Bronchial epithelial cell (primary cell): Measurements from ENCODE around the gene CNTROB. TPM values are rescaled to one million over a fixed set of nuclear protein-coding genes. Genes with fewer than 3 reads are reported as not detected.

ENCODE experiments used
- DNase-seq: peaks from one replicate; pipeline ENCODE4 v3.0.0-alpha.2; 2010; ENCODE audit warnings: low read depth
- FAIRE-seq: peaks from 2 replicates; lab custom pipeline; 2011; peaks lifted over from hg19 to GRCh38; lab: Jason Lieb, UNC
- H3K27me3 ChIP-seq: 2 replicates; pipeline ENCODE4 v1.5.1; 2011; ENCODE audit warnings: low read length; ENCODE audit not compliant: control insufficient read depth, insufficient read depth
- H3K36me3 ChIP-seq: 2 replicates; pipeline ENCODE4 v1.5.1; 2011; ENCODE audit warnings: low read length; ENCODE audit not compliant: control insufficient read depth, insufficient read depth
- H3K4me3 ChIP-seq: 2 replicates; pipeline ENCODE4 v1.5.1; 2011; ENCODE audit warnings: mild to moderate bottlenecking, low read depth, low read length, control low read depth
- total RNA-seq: library from RNA; depleted of rRNA; stranded (reverse); fragments of >200 nt; gene quantifications from 2 replicates; pipeline ENCODE4 v1.2.1, GENCODE V29; 2014
- TF ChIP-seq, protein P1 (sequence below): IDR thresholded peaks from 2 replicates; pipeline ENCODE4 v1.5.1; 2011; ENCODE audit warnings: mild to moderate bottlenecking, moderate library complexity, low read length, control low read depth, inconsistent platforms; ENCODE audit not compliant: insufficient read depth, severe bottlenecking

CNTROB gene
- total RNA-seq, 1 donor from 2014 or later: 8.2 TPM

DNA sequence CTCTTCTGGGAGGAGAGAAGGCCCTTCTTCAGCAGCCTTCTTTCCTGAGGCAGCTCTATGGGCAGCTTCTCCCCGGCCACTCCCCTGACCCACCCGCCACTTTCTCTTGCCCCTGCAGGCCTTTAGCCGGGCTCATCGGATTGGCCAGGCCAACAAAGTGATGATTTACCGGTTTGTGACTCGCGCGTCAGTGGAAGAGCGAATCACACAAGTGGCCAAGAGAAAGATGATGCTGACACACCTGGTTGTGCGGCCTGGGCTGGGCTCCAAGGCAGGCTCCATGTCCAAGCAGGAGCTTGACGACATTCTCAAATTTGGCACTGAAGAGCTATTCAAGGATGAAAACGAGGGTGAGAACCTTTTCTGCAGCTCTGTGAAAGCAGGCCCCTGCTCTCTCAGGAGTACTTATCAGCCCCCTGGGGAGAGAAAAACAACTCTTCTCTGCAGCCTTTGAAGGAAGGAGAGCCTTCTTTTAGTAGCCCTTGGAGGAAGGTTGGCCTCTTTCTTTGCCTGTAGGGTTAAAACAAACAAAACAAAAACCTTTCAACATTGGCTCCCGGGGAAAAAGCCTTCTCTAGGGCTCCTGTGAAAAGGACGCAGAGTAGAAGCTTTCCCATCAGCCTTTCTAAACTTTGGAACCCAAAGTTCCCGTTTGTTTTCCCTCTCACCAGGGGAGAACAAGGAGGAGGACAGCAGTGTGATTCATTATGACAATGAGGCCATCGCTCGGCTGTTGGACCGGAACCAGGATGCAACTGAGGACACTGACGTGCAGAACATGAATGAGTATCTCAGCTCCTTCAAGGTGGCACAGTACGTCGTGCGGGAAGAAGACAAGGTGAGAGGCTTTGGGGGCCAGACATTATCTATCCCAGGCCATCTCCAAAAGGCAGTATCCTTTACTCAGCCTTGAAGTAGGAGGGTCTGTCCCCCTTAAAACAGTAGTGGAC is 28.6 kb upstream of the CNTROB start:
- H3K27me3 ChIP-seq: no peaks in the 10 kb centered on the region
- FAIRE-seq (peak; percentile 28), DNase-seq (peak; percentile 56)
- TF ChIP-seq, protein P1, sequence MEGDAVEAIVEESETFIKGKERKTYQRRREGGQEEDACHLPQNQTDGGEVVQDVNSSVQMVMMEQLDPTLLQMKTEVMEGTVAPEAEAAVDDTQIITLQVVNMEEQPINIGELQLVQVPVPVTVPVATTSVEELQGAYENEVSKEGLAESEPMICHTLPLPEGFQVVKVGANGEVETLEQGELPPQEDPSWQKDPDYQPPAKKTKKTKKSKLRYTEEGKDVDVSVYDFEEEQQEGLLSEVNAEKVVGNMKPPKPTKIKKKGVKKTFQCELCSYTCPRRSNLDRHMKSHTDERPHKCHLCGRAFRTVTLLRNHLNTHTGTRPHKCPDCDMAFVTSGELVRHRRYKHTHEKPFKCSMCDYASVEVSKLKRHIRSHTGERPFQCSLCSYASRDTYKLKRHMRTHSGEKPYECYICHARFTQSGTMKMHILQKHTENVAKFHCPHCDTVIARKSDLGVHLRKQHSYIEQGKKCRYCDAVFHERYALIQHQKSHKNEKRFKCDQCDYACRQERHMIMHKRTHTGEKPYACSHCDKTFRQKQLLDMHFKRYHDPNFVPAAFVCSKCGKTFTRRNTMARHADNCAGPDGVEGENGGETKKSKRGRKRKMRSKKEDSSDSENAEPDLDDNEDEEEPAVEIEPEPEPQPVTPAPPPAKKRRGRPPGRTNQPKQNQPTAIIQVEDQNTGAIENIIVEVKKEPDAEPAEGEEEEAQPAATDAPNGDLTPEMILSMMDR: no peak
- H3K4me3 ChIP-seq: no peak overlapping the region
- H3K36me3 ChIP-seq: peaks cover 67% of the 10 kb centered on the region

- Histone ChIP-seq H3K36me3 (peaks cover 40% of the 10 kb centered on the region), H3K4me3 (no peak overlapping the region), H3K27me3 (no peaks in the 10 kb centered on the region)
- FAIRE-seq (no peak), DNase-seq (no peak)
- TF ChIP-seq, protein P1: no peak
Observed at GRCh38 chr17:7909089-7909488, 22.9 kb upstream of the CNTROB start.

- peaks cover 32% of the 10 kb centered on the region for H3K36me3 ChIP-seq
- DNase-seq (no peak), FAIRE-seq (no peak)
Observed at GRCh38 chr17:7910281-7910680, 21.7 kb upstream of the CNTROB start.

DNA sequence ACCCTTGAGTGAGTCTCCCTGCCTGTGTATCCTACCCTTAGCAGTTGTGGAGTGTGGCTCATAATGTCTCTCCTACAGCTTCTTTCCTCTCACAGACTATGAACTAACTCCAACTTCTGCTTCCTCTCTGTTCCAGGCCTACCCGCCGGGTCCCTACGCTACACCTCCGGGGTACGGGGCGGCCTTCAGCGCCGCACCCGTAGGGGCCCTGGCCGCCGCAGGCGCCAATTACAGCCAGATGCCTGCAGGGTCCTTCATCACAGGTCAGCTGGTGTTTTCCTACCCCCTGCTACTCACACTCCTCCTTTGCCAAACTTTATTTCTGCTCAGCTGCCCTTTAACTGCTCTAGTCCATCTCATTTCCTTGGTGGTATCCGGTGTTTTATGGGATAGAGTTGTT is 21.3 kb upstream of the CNTROB start:
- H3K36me3 ChIP-seq: peaks cover 29% of the 10 kb centered on the region
- TF ChIP-seq, protein P1: no peak
- FAIRE-seq (no peak), DNase-seq (no peak)
- no peaks in the 10 kb centered on the region for H3K27me3 ChIP-seq
- H3K4me3 ChIP-seq: no peak overlapping the region

More at GRCh38 chr17:7910281-7910680, 21.7 kb upstream of the CNTROB start:
- Histone ChIP-seq H3K27me3 (no peaks in the 10 kb centered on the region), H3K4me3 (no peak overlapping the region)
- TF ChIP-seq, protein P1: no peak

DNA sequence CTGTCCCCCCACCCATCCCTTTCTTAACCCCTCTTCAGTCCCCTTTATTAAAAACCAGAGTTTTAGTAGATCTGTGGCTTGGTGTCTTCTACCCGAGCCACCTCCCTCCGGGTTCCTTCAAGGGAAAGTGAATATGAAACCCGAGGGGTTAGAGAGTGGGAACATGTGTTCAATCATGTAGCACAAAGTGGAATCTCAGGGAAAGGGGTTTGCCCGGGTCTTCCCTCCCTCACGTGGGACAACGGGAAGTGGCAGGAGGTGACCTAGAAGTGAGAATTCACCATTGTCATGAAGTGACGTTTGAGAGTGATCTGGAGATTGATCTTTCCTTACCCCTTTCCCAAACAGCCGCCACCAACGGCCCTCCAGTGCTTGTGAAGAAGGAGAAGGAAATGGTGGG is 20.9 kb upstream of the CNTROB start:
- DNase-seq: no peak
- Histone ChIP-seq H3K4me3 (no peak overlapping the region), H3K27me3 (no peaks in the 10 kb centered on the region), H3K36me3 (peaks cover 27% of the 10 kb centered on the region)
- FAIRE-seq: no peak
- TF ChIP-seq, protein P1: no peak
